HG02642 (cell line): ENCODE results near the gene LYPD1.

Source experiments
- ATAC-seq: cut with Tn5 transposase; IDR thresholded peaks from one replicate; pipeline ENCODE4 v1.9.1; 2021; ENCODE audit warnings: mild to moderate bottlenecking; ENCODE audit not compliant: unreplicated experiment, poor library complexity

LYPD1 gene

DNA sequence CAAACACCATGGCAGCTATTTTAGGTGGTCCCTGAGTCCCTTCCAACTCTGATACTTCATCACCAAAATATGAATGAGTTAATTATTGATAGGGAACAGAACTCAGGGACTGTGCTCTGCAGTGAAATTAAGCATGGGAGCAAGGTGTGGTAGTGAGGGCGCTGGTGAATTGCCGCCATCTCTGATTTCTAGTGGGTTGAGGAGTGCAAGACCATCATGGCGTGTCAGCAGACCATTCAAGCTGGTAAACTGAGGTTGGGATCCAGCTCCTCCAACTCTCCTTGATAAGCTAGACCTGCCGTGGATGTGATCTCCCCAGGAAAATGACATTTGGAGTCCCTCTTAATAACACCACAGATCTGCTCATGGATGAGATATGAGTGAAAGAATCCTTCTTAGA is 70.4 kb downstream of the LYPD1 start:
- ATAC-seq = no peak

GRCh38 chr2:132598536-132598935 is 71.5 kb downstream of the LYPD1 start:
- no peak for ATAC-seq

DNA sequence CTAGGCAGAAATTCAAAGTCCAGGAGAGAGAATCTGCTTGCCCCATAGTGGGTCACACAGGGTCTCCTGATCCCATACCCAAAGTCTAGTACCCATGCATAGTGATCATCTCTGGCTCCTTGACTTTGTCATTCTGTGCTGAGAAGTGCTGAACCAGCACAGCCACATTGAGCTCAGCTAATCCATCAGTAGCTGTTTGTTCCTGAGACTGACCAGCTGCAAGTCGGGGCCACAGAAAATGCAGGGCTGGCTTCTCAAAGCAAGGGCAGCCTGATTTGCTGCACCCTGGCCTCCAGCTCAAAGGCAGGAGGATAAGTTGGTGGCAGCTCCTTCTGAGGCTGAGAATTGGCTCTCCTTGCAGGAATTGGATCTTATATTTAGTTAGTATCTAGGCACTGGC is 72.2 kb downstream of the LYPD1 start:
- no peak for ATAC-seq

DNA sequence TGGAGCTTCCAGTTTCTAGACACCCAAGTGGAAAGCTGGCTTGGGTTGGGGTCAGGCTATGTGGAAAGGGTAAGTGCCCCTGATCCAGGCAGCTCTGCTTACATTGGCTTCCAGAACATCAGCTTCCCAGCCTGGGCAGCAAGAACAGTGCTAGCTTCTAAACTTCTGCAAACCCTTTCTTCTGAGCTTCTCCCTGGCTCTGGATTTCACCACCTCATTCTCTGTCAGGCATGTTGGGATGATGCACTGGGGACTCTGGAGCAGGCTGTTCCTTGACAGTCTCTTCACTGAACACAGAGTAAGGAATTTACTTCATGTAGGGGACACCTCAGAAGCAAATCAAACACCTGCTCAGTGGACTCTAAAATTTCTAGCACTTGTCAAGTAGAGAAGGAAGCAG is 72.8 kb downstream of the LYPD1 start:
- ATAC-seq = no peak

- ATAC-seq = no peak
Observed at GRCh38 chr2:132595693-132596092, 74.3 kb downstream of the LYPD1 start.

GRCh38 chr2:132595186-132595585 is 74.8 kb downstream of the LYPD1 start:
- ATAC-seq = no peak
